Measurements from ENCODE around the gene CCR5. TPM values are rescaled to one million over a fixed set of nuclear protein-coding genes. Genes with fewer than 3 reads are reported as not detected.

Gene CCR5
- total and polyA plus RNA-seq, 2 of the 8 experiments (the other 6 are each of a cell fraction or from before 2014, with no cell fraction given), result not detected

DNA sequence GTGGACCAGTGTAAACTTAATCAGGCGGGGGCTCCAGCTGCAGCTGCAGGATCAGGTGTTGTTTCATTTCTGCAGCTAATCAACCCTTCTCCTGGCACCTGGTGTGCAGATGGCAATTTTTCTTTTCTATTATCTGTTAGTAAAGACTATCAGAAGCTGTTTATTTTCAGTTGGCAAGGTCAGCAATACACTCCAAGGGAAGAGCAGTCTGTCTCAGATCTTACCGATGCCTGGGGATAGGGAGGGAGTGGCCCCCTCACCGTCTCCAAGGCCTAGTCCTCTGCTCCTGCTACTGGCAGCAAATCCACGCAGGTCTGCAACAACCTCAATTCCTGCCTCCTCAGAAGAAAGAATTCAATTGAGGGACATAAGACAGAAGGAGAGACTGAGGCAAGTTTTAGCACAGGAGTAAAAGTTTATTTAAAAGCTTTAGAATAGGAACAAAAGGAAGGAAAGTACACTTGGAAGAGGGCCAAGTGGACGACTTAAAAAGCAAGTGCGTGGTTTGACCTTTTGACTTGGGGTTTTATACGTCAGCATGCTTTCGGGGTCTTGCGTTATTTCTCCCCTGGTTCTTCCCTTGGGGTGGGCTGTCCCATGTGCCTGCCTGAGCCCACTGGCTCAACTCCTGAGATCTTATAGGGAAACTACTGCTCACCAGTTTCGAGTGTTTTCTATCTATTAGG is 45.5 kb downstream of the CCR5 start:
- H2BK120ac ChIP-seq (replicated peaks; ENCODE audit: low read depth, low read length), result no peak overlapping the region
- H2BK12ac ChIP-seq (ENCODE audit: low read depth, low read length), result no peak overlapping the region
- H4K8ac ChIP-seq (ENCODE audit: extremely low read depth, insufficient read depth, low read length), result no peak overlapping the region
- H4K5ac ChIP-seq (ENCODE audit: insufficient read length, low read depth, low read length), result no peak overlapping the region
- H3K14ac ChIP-seq (ENCODE audit: insufficient read length), result no peak overlapping the region
- no peak overlapping the region for H3K27ac ChIP-seq (ENCODE audit: low read depth, low read length)
- peaks cover 0 to 6% (median 5%) of the 10 kb centered on the region in 4 experiments; a peak in 4 of 7 replicates for H3K4me1 ChIP-seq (replicated peaks in 1 of 4; ENCODE audit: control insufficient read depth in 3 of 4, insufficient read depth in 4 of 4, low read length in 3 of 4)
- H3K9ac ChIP-seq (replicated peaks in 1 of 4; ENCODE audit: extremely low read depth in 1 of 4, low read depth in 3 of 4, low read length in 3 of 4), result no peak overlapping the region
- ChIA-PET CTCF (ENCODE audit: partially characterized antibody) (interaction anchor here (0.8 to 2.1 kb wide), 7 partner anchors 8 to 201 kb away, joined by 3 to 5 read pairs (median 4); no protein-coding TSS in a partner anchor), POLR2A (ENCODE audit: partially characterized antibody) (no interaction called here)
- H3K4ac ChIP-seq (replicated peaks; ENCODE audit: insufficient read length, low read depth, low read length), result no peak overlapping the region
- DNase-seq (ENCODE audit: low read depth in 1 of 2, low spot score in 2 of 2), result no peak
- no peaks in the 10 kb centered on the region for H3K27me3 ChIP-seq (replicated peaks in 1 of 4; ENCODE audit: control insufficient read depth in 3 of 4, extremely low read depth in 1 of 4, insufficient read depth in 3 of 4, low read length in 3 of 4)
- H3K23me2 ChIP-seq (ENCODE audit: low read depth, low read length), result no peaks in the 10 kb centered on the region
- no peak overlapping the region for H3K56ac ChIP-seq (replicated peaks; ENCODE audit: insufficient read length, low read depth, low read length)
- no peak overlapping the region for H2BK5ac ChIP-seq (ENCODE audit: low read depth, low read length)
- no peak overlapping the region for H2AK5ac ChIP-seq (ENCODE audit: low read depth, low read length)
- H3K18ac ChIP-seq (ENCODE audit: extremely low read depth, low read length), result no peak overlapping the region
- H4K91ac ChIP-seq (replicated peaks; ENCODE audit: insufficient read length, low read length), result no peak overlapping the region
- H3K23ac ChIP-seq (ENCODE audit: insufficient read length), result no peak overlapping the region
- 0 out of 2 replicates have a peak overlapping the region, but pooled peaks have one; percentile 16 for H2AFZ ChIP-seq (ENCODE audit: low read length)
- H3K4me2 ChIP-seq (ENCODE audit: insufficient read depth in 1 of 2, low read depth in 2 of 2, low read length in 2 of 2), result no peak overlapping the region
- H2BK20ac ChIP-seq (ENCODE audit: low read length), result no peak overlapping the region
- H4K20me1 ChIP-seq (replicated peaks in 1 of 2; ENCODE audit: control insufficient read depth in 1 of 2, insufficient read depth in 2 of 2, low read length in 2 of 2), result no peaks in the 10 kb centered on the region
- 87% methylated on average over 10 of the region's 10 CpGs; no CpG with 5 or more reads in 1 of the 2 experiments for WGBS, 2 experiments (ENCODE audit: extremely low coverage in 1 of 2, insufficient coverage in 1 of 2, insufficient read length in 1 of 2, insufficient replicate concordance in 2 of 2, low coverage in 1 of 2, low lambda C conversion rate in 2 of 2, missing lambda C conversion rate in 1 of 2)
- H2BK15ac ChIP-seq (ENCODE audit: low read length), result no peak overlapping the region
- no peaks in the 10 kb centered on the region for H3K79me2 ChIP-seq (ENCODE audit: control insufficient read depth in 1 of 2, insufficient read depth in 2 of 2, low read length in 2 of 2)
- H3K36me3 ChIP-seq (ENCODE audit: control insufficient read depth in 2 of 4, insufficient read depth in 4 of 4, low read length in 3 of 4), result no peaks in the 10 kb centered on the region
- no peaks in the 10 kb centered on the region for H3K79me1 ChIP-seq (ENCODE audit: low read depth, low read length)
- no peak overlapping the region for H3K4me3 ChIP-seq (ENCODE audit: extremely low read depth in 1 of 4, insufficient read depth in 2 of 4, low read depth in 3 of 4, low read length in 4 of 4)
- no peak for FAIRE-seq
- no peaks in the 10 kb centered on the region for H3K9me3 ChIP-seq (ENCODE audit: insufficient read depth in 2 of 2, low read depth in 1 of 2, low read length in 1 of 2)
- TF ChIP-seq CREB1 (IDR thresholded peaks at IDR 0.05) (no peak), KDM4A (IDR thresholded peaks at IDR 0.05; ENCODE audit: low read depth, low read length, severe bottlenecking) (no peak), CTBP2 (IDR thresholded peaks at IDR 0.05; ENCODE audit: borderline replicate concordance, insufficient read depth, insufficient read length, low read length) (no peak), SUZ12 (IDR thresholded peaks at IDR 0.05; ENCODE audit: low read length) (no peak), SIN3A (conservative IDR thresholded peaks at IDR 0.05 in 1 of 2, IDR thresholded peaks at IDR 0.05 in 1 of 2; ENCODE audit: low read depth in 1 of 2, low read length in 2 of 2) (no peak)
- TF ChIP-seq, protein P1, sequence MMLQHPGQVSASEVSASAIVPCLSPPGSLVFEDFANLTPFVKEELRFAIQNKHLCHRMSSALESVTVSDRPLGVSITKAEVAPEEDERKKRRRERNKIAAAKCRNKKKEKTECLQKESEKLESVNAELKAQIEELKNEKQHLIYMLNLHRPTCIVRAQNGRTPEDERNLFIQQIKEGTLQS (IDR thresholded peaks at IDR 0.05; ENCODE audit: insufficient read depth, low read depth, low read length), result no peak
